Measurements from ENCODE around the gene C2CD5. TPM values are rescaled to one million over a fixed set of nuclear protein-coding genes. Genes with fewer than 3 reads are reported as not detected.
A peak's percentile ranks its signal among the peaks of the same experiment; 100 is the strongest.

C2CD5 gene
- total RNA-seq, 3 donors from 2014 or later, result 56.3 to 68.6 (median 62.4) TPM

DNA sequence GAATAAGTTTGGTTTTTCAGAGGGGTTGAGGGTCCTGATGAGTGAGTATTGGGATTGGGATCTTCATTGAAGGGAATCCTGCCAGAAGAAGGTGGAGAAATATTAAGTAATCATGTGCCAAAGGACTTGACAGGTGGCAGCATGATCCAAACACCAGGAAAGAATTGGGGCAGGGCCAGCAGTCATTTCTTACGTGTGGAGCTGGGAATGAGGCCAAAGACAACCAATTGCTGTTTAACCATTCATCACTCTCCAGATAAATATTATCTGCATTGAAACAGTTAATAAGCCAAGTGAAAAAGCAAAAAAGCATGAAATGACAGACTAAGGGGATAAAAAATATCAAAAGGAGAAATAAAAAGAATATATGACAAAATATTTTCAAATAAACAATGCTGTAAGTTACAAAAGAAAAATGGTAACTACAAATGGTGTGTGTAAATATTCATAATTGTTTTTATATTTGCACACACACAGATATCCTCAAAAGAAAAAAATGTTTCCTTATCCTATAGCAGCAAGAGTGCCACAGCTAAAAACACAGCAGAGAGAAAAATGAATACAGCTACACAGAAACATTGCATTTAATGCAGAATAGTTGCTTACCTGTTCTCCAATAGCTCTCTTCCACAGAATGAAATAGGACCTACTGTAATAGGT lies 26.2 kb downstream of the C2CD5 start:
- Histone ChIP-seq H3K36me3 (ENCODE audit: low read depth) (no peaks in the 10 kb centered on the region), H3K4me3 (no peak overlapping the region), H3K4me1 (ENCODE audit: low read depth) (peaks cover 6% of the 10 kb centered on the region), H3K9me3 (no peaks in the 10 kb centered on the region)
- ATAC-seq (peak; percentile 31), DNase-seq (peak in 1 of 3 donors; percentile 62)
- TF ChIP-seq, protein P1, sequence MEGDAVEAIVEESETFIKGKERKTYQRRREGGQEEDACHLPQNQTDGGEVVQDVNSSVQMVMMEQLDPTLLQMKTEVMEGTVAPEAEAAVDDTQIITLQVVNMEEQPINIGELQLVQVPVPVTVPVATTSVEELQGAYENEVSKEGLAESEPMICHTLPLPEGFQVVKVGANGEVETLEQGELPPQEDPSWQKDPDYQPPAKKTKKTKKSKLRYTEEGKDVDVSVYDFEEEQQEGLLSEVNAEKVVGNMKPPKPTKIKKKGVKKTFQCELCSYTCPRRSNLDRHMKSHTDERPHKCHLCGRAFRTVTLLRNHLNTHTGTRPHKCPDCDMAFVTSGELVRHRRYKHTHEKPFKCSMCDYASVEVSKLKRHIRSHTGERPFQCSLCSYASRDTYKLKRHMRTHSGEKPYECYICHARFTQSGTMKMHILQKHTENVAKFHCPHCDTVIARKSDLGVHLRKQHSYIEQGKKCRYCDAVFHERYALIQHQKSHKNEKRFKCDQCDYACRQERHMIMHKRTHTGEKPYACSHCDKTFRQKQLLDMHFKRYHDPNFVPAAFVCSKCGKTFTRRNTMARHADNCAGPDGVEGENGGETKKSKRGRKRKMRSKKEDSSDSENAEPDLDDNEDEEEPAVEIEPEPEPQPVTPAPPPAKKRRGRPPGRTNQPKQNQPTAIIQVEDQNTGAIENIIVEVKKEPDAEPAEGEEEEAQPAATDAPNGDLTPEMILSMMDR (IDR thresholded peaks at IDR 0.05), result no peak
- intact Hi-C loops (cut with DNase I, micrococcal nuclease), result no loop called here

- intact Hi-C loops (cut with DNase I, micrococcal nuclease), result no loop called here
- ATAC-seq, result no peak
- no peaks in the 10 kb centered on the region for H3K9me3 ChIP-seq
- no peaks in the 10 kb centered on the region for H3K36me3 ChIP-seq (ENCODE audit: low read depth)
- TF ChIP-seq, protein P1 (IDR thresholded peaks at IDR 0.05), result no peak
- H3K4me1 ChIP-seq (ENCODE audit: low read depth), result peaks cover 6% of the 10 kb centered on the region
- no peak overlapping the region for H3K4me3 ChIP-seq
- no peak for DNase-seq
Observed at GRCh38 chr12:22514875-22515274, 29.5 kb downstream of the C2CD5 start.

DNA sequence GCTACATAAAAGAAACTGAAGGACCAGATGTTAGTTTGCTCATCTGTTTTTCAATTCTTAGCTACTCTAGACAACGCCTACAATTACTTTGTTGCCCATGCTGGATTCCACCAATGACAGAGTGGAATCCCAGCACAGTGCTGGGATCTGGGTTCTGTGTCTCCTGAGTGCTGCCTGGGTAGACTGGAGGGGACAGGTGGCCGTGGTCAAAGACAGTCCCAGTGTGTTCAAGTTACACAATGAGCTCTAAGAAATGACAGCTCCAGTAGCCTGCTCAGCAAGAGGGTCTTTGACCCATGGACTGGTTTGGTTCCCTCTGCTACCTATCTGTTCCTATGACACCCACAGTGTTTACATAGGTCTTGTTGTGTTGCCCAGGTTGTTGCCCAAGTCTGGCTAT lies 38.5 kb downstream of the C2CD5 start:
- ATAC-seq, result no peak
- intact Hi-C loops (cut with DNase I, micrococcal nuclease), result no loop called here
- Histone ChIP-seq H3K4me1 (ENCODE audit: low read depth) (no peaks in the 10 kb centered on the region), H3K4me3 (no peak overlapping the region), H3K9me3 (no peaks in the 10 kb centered on the region), H3K36me3 (ENCODE audit: low read depth) (no peaks in the 10 kb centered on the region)
- TF ChIP-seq, protein P1 (IDR thresholded peaks at IDR 0.05), result no peak
- no peak for DNase-seq

GRCh38 chr12:22500100-22500499 lies 44.2 kb downstream of the C2CD5 start:
- Histone ChIP-seq H3K4me3 (no peak overlapping the region), H3K4me1 (ENCODE audit: low read depth) (no peaks in the 10 kb centered on the region), H3K9me3 (no peaks in the 10 kb centered on the region), H3K36me3 (ENCODE audit: low read depth) (no peaks in the 10 kb centered on the region)
- intact Hi-C loops (cut with DNase I, micrococcal nuclease), result no loop called here
- no peak for DNase-seq
- TF ChIP-seq, protein P1 (IDR thresholded peaks at IDR 0.05), result no peak
- ATAC-seq, result no peak

DNA sequence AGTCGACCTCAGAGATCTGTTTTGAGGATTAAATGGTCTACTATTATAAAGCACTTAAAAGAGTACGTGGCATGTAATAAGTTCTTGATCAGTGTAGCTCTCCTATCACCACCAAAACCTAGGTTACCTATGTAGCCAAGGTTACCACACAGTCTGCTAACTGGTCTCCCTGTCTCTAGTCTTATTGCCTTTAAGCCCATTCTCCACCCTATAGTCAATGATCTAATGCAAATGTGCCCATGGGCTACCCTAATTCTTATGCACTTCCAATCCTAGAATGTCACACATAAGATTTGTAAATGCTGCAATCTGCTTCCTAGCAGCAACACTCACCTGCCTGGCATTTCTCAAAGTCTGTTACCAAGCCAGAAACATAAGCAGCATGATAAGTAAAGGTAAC lies 44.9 kb downstream of the C2CD5 start:
- ATAC-seq (no peak), DNase-seq (no peak)
- Histone ChIP-seq H3K4me1 (ENCODE audit: low read depth) (no peaks in the 10 kb centered on the region), H3K4me3 (no peak overlapping the region), H3K9me3 (no peaks in the 10 kb centered on the region), H3K36me3 (ENCODE audit: low read depth) (no peaks in the 10 kb centered on the region)
- TF ChIP-seq, protein P1 (IDR thresholded peaks at IDR 0.05), result no peak
- intact Hi-C loops (cut with DNase I, micrococcal nuclease), result no loop called here

DNA sequence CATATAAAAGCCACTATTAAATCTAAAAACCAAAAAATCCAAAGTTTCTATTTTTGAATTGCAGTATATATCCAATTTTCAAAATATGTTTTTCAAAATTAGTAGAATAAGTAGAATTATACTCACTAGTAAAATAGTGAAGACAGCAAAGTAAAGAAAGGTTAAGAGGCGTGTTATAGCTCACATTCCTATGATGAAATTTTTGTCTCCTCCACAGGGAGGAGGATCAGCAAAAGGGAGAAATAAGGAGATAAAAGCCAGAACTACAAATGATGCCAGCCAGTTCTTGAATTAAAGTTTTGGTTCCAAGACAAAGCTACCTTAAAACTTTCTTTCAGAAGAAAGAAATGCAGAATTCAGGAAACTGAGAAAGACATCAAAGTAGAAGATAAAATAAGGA lies 50.0 kb downstream of the C2CD5 start:
- no peak for ATAC-seq
- Histone ChIP-seq H3K9me3 (no peaks in the 10 kb centered on the region), H3K36me3 (ENCODE audit: low read depth) (no peaks in the 10 kb centered on the region), H3K4me1 (ENCODE audit: low read depth) (no peaks in the 10 kb centered on the region), H3K4me3 (no peak overlapping the region)
- TF ChIP-seq, protein P1 (IDR thresholded peaks at IDR 0.05), result no peak
- intact Hi-C loops (cut with DNase I, micrococcal nuclease), result no loop called here
- DNase-seq, result no peak

Data from mucosa of descending colon (tissue), 3 donors.